GM21367 (cell line): ENCODE measurements around the gene PRSS53.

ENCODE experiments used
- ATAC-seq: cut with Tn5 transposase; IDR thresholded peaks from one replicate; pipeline ENCODE4 v1.9.1; 2021; ENCODE audit not compliant: unreplicated experiment

Gene PRSS53

GRCh38 chr16:31094424-31095120, 5.8 kb upstream of the PRSS53 start, which contains the start of gene VKORC1:
TSS of gene VKORC1 (minus strand) at chr16:31094797. CDS start at chr16:31094729, 68 bp downstream.
- ATAC-seq: peak; percentile 73

GRCh38 chr16:31094088-31094423, 5.3 kb upstream of the PRSS53 start:
- ATAC-seq: no peak

- no peak for ATAC-seq
Measured at GRCh38 chr16:31093132-31093703, 4.5 kb upstream of the PRSS53 start.

GRCh38 chr16:31092330-31092729, 3.6 kb upstream of the PRSS53 start:
- ATAC-seq: no peak

- no peak for ATAC-seq
Measured at GRCh38 chr16:31090540-31090939, 1.8 kb upstream of the PRSS53 start.

- no peak for ATAC-seq
Measured at GRCh38 chr16:31089199-31089598, 456 bp upstream of the PRSS53 start.

- ATAC-seq: no peak
Measured at GRCh38 chr16:31087971-31088370, 772 bp downstream of the PRSS53 start.

GRCh38 chr16:31087481-31087880, 1.3 kb downstream of the PRSS53 start:
- ATAC-seq: no peak

- no peak for ATAC-seq
Measured at GRCh38 chr16:31086629-31086906, 2.2 kb downstream of the PRSS53 start.

- ATAC-seq: no peak
Measured at GRCh38 chr16:31085873-31086628, 2.7 kb downstream of the PRSS53 start.

- no peak for ATAC-seq
Measured at GRCh38 chr16:31085411-31085810, 3.3 kb downstream of the PRSS53 start.

GRCh38 chr16:31084584-31085302, 4.0 kb downstream of the PRSS53 start:
- ATAC-seq: no peak

GRCh38 chr16:31083981-31084380, 4.8 kb downstream of the PRSS53 start:
- no peak for ATAC-seq

- ATAC-seq: no peak
Measured at GRCh38 chr16:31083556-31083955, 5.2 kb downstream of the PRSS53 start.

GRCh38 chr16:31083081-31083480, 5.7 kb downstream of the PRSS53 start:
- ATAC-seq: no peak

- ATAC-seq: no peak
Measured at GRCh38 chr16:31082368-31083045, 6.2 kb downstream of the PRSS53 start.

GRCh38 chr16:31081428-31082351, 7.1 kb downstream of the PRSS53 start:
- ATAC-seq: no peak

- no peak for ATAC-seq
Measured at GRCh38 chr16:31080756-31081419, 7.9 kb downstream of the PRSS53 start.

- no peak for ATAC-seq
Measured at GRCh38 chr16:31080035-31080629, 8.6 kb downstream of the PRSS53 start.
